Stomach smooth muscle (tissue), 2 donors: ENCODE data around the gene KCNH1.

Experiments
- H3K27ac ChIP-seq: one replicate; pipeline ENCODE4 v1.7.0; 2013; ENCODE audit warnings: mild to moderate bottlenecking, low read length, inconsistent platforms
- H3K27me3 ChIP-seq, 2 donors: one replicate each; pipeline ENCODE4 v1.7.0; 2013; ENCODE audit warnings: low read length in 2 of 2; ENCODE audit not compliant: insufficient read depth in 2 of 2, control insufficient read depth in 1 of 2
- H3K36me3 ChIP-seq, 2 donors: one replicate each; pipeline ENCODE4 v1.7.0; 2013; ENCODE audit warnings: low read length in 2 of 2; ENCODE audit not compliant: control insufficient read depth in 2 of 2, insufficient read depth in 2 of 2
- H3K4me1 ChIP-seq: one replicate; pipeline ENCODE4 v1.7.0; 2013; ENCODE audit warnings: low read length; ENCODE audit not compliant: control insufficient read depth, insufficient read depth
- H3K4me3 ChIP-seq, 2 donors: one replicate each; pipeline ENCODE4 v1.7.0; 2013; ENCODE audit warnings: low read length in 2 of 2
- H3K9ac ChIP-seq, 2 donors: one replicate each; pipeline ENCODE4 v1.7.0; 2013; ENCODE audit warnings: low read length in 2 of 2, mild to moderate bottlenecking in 1 of 2
- H3K9me3 ChIP-seq, 2 donors: one replicate each; pipeline ENCODE4 v1.7.0; 2013; ENCODE audit warnings: low read length in 2 of 2; ENCODE audit not compliant: control insufficient read depth in 2 of 2
- donor health status: healthy.
- donor health status: Pancreatic carcinoma.

KCNH1 gene

DNA sequence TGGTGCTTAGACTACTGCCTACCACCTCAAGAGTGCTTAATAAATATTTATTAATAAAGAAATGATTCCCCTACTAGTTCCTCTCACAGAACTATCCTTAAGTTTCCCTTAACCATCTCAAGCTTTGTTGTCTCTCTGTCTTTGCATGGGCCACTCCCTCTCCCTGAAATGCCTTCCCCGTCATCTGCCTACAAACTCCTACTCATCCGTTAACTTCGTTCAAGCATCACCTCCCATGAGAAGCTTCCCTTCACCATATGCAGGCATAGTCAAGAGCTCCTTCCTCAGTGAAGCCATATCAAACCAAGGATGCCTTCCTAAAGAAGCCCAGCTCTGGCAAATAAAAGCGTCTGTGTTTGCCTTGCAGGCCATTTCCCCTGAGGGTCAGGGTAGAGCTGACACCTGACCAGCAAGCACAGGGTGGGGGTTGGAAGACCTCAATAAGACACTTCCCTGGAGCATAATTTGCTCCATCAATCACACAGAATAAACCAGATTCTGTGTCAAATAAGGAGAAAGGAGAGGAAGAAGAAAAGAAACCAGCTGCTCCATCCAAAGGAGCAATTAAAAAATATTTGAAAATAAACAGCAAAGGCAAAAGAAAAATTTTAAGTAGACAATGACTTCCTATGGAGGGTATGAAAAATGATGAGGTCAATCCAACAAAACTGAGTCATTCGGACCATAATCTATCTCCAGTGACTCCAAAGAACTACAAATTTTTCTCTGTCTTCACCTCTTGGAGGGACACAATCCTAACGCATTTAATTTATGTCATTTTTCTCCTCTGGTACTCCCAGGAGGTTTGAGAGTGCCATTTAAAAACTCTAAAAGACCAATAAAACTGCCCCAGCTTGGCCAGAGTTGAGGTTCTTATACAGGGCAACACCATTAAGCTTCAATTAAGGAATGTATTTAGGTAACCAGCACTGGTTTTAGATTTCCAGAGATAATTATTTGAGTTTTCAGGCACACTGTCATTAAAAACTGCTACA lies 303.6 kb downstream of the KCNH1 start:
- Histone ChIP-seq H3K4me1 (no peaks in the 10 kb centered on the region), H3K9me3 (no peaks in the 10 kb centered on the region), H3K36me3 (no peaks in the 10 kb centered on the region), H3K9ac (no peak overlapping the region), H3K4me3 (no peak overlapping the region), H3K27me3 (no peaks in the 10 kb centered on the region), H3K27ac (no peak overlapping the region)

DNA sequence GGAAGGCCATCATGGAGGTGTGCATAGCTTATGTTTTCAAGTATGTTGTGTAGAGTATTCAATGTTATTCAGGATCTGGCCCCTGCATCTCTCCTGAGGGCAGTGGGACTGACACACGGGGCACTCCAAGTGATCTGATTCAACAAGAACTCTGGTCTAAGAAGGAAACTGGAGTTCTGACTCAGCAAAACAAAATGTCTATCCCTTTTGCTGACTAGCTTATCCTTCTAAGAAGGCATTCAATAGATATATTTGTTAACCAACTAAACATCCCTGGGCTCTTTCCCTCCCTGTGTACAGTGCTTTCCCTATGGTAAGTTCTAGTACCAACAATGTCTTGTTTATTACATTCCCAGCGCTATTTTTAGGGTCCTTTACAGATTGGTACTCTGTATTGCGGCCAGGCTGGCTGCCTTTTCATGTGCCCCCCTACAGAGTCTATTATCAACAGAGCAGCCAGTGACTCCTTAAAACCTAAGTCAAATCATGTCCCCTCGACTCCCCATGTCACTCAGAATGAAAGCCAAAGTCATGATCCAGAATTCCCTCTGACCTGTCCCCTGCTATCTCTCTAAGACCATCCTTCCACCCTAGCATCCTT lies 304.9 kb downstream of the KCNH1 start:
- Histone ChIP-seq H3K9me3 (no peaks in the 10 kb centered on the region), H3K27me3 (no peaks in the 10 kb centered on the region), H3K36me3 (no peaks in the 10 kb centered on the region), H3K4me1 (no peaks in the 10 kb centered on the region), H3K4me3 (no peak overlapping the region), H3K9ac (no peak overlapping the region), H3K27ac (no peak overlapping the region)

DNA sequence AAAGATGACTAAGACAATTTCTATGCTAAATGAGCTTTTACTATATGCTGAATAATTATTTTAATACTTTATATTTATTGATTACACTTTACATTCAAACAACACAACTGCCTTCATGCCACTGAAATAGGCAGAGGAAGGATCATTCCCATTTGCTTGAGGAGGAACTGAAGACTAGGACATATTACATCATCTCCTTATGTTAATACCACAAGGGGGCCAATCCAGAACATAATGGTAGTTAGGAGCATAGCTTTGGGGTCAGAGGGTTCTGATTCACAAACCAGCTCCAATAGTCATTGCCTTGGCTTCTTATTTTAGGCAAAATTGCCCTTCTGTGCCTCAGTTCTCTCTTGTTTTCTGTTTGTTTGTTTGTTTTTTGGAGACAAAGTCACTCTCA lies 306.5 kb downstream of the KCNH1 start:
- no peak overlapping the region for H3K9ac ChIP-seq
- H3K4me1 ChIP-seq: no peaks in the 10 kb centered on the region
- no peaks in the 10 kb centered on the region for H3K9me3 ChIP-seq
- no peak overlapping the region for H3K27ac ChIP-seq
- no peaks in the 10 kb centered on the region for H3K36me3 ChIP-seq
- H3K4me3 ChIP-seq: no peak overlapping the region
- H3K27me3 ChIP-seq: no peaks in the 10 kb centered on the region

DNA sequence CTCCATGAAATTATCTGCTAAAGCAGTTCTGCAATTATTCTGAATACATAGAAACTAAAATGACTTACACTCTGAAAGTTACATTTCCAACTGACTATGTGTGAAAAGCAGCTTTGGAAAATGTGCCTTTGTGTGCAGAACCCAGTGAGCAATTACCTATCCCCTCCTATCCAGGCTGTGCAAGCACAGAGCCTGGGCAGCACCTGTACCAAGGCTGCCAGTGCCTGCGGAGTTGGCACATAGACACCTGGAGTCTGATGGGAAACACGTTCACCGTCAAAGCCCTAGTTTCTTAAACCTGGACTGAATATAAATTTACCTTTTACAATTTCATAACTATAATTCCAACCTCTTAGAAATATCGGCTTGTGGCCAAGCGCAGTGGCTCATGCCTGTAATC lies 307.3 kb downstream of the KCNH1 start:
- H3K27me3 ChIP-seq: no peaks in the 10 kb centered on the region
- H3K36me3 ChIP-seq: no peaks in the 10 kb centered on the region
- no peak overlapping the region for H3K4me3 ChIP-seq
- no peak overlapping the region for H3K27ac ChIP-seq
- H3K9me3 ChIP-seq: no peaks in the 10 kb centered on the region
- no peak overlapping the region for H3K9ac ChIP-seq
- no peaks in the 10 kb centered on the region for H3K4me1 ChIP-seq

DNA sequence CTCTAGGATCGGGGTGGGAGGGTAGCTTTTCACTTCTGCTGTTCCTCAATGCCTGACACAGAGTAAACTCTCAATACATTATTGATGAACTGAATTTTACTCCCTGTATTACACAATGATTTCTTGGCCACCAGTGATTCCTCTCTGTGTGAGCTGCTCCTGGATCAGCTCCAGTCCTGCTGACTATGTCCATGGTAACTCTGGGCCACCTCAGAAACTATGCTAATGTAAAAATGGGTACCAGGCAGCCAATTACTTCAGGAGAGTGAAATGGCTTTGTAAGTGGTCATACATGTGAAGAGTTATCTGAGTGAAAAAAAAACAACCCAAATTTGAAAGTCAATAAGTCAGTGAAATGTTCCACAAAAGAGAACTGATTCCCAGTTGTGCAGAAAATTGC lies 311.0 kb downstream of the KCNH1 start:
- H3K9ac ChIP-seq: no peak overlapping the region
- no peak overlapping the region for H3K27ac ChIP-seq
- no peaks in the 10 kb centered on the region for H3K4me1 ChIP-seq
- H3K4me3 ChIP-seq: no peak overlapping the region
- H3K27me3 ChIP-seq: no peaks in the 10 kb centered on the region
- no peaks in the 10 kb centered on the region for H3K36me3 ChIP-seq
- no peaks in the 10 kb centered on the region for H3K9me3 ChIP-seq

DNA sequence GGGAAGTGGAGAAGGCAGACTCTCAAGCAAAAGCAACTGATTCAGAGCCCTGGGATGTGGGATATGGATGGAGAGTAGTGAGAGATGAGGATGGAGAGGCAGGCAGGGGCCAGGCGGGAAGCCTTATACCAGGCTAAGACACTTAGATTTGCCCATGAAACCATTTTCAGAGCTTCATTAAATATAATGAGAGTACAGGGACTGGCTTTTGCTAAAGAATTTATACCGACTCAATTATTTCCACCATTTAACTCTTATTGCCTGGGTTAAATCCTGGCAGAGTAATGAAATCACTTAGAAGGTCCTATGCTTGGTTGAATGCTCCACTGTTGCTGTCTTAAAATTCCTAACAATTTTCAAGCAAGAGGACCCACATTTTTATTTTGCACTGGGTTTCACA lies 311.7 kb downstream of the KCNH1 start:
- Histone ChIP-seq H3K9me3 (no peaks in the 10 kb centered on the region), H3K4me3 (no peak overlapping the region), H3K27me3 (no peaks in the 10 kb centered on the region), H3K9ac (no peak overlapping the region), H3K4me1 (no peaks in the 10 kb centered on the region), H3K36me3 (no peaks in the 10 kb centered on the region), H3K27ac (no peak overlapping the region)

DNA sequence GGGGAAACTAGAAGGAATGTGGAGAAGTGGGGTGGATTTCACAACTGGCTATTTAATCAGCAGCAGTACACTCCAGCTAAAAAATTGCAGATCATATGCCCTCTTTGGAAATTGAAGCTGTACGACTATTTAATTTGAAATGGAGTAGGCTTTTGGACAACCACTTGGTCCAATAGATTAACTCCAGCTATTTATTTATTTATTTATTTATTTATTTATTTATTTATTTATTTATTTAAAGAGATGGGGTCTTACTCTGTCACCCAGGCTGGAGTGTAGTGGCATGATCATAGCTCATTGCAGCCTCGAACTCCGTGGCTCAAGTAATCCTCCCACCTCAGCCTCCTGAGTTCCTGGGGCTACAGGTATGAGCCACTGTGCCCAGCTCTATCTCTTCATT lies 312.3 kb downstream of the KCNH1 start:
- Histone ChIP-seq H3K27ac (no peak overlapping the region), H3K9me3 (no peaks in the 10 kb centered on the region), H3K9ac (no peak overlapping the region), H3K36me3 (no peaks in the 10 kb centered on the region), H3K4me3 (no peak overlapping the region), H3K27me3 (no peaks in the 10 kb centered on the region), H3K4me1 (no peaks in the 10 kb centered on the region)

DNA sequence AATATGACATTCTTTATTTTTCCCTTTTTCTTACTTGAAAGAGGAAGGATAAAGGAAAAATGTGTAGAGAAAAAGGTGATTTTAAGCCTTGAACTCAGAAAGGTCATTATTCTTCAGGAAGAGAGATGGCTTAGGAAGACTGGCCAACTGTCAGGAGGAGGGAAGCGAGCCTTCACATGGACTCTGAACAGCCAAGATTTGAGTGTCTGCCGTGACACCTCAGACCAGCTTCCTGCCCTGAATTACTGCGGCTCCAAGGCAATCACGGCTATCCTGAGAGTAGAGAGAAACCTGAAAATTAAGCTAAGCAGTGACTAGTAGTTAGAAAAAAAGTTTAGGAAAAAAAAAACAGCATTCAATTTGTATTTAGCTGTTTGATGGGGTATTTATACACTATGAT lies 314.7 kb downstream of the KCNH1 start:
- no peak overlapping the region for H3K27ac ChIP-seq
- no peaks in the 10 kb centered on the region for H3K4me1 ChIP-seq
- H3K27me3 ChIP-seq: no peaks in the 10 kb centered on the region
- no peaks in the 10 kb centered on the region for H3K9me3 ChIP-seq
- no peak overlapping the region for H3K9ac ChIP-seq
- no peak overlapping the region for H3K4me3 ChIP-seq
- no peaks in the 10 kb centered on the region for H3K36me3 ChIP-seq

DNA sequence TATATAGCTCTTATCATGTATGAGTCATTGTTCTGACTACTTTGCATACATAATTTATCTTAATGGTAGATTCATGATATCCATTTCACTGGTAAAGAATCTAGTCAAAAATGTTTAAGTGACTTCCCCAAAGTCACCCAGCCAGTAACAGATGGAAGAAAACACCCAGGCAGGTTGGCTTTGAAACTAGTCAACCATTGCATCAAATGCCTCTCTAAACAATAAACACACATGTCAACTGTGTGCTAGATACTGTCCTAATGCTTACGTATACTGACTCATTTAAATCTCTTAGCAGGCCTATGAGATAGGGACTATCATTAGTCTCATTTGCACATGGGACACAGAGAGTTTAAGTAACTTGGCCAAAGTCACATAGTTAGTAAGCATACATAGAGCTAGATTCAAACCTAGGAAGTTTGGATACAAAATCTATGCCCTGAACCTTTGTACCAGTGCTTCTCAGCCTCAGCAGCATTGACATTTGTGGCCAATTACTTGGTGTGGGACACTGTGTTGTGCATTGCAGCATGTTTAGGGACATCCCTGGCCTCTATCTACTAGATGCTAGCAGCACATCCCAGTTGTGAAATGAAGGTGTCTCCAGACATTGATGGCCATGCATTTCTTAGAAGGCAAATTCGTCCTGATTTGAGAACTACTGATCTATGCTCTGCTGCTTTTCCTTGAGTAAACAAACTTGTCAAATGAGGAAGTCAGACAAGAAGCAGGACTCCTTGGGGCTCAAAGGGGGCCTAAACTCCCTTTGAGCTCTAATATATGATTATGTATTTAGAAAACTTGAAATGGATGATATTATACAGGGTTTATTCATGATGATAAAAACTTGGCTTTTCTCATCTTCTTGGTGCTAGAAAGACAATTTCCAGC lies 316.3 kb downstream of the KCNH1 start:
- H3K4me1 ChIP-seq: no peaks in the 10 kb centered on the region
- H3K4me3 ChIP-seq: no peak overlapping the region
- no peaks in the 10 kb centered on the region for H3K36me3 ChIP-seq
- H3K27ac ChIP-seq: no peak overlapping the region
- H3K9ac ChIP-seq: no peak overlapping the region
- no peaks in the 10 kb centered on the region for H3K9me3 ChIP-seq
- H3K27me3 ChIP-seq: no peaks in the 10 kb centered on the region

DNA sequence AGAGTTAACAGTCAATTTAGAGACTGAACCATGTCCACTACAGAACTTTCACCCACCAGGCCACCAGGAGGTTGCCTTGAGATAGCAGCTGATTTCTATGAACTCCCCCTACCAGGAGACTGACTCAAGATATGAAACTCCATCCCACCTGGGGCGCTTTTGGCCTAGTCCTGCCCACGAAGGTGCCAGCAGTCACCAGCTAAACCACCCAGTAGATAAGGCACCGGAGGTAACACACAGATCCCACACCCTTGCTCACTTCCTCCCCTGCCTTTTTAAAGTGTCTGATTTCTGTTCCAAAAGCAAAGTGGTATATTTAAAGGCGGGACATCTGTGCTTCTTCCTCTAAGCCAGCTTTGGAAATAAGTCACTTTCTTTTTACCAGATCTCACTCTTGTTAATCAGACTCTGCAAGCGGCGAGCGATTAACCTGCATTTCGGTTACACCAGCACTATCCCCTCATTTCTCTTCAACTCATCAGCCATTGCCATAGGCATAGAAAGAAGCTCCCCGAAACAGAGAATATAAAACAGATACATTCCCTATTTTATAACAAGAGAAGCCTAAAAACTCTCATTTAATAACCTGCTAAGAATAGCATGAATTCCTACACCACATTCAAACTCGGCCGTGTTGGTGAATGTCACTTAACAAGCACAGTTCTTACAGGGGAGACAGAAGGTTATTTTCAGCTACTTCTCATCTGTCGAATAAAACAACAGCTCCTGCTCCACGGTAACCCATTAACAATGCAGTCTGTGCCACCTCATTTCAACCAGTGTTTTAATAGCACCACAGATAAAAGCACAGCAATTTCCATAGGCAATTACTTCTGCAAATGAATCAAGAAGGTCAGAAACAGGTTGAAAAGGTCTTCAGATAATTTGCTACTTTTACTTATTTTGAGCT lies 318.1 kb downstream of the KCNH1 start:
- H3K36me3 ChIP-seq: no peaks in the 10 kb centered on the region
- no peak overlapping the region for H3K9ac ChIP-seq
- no peaks in the 10 kb centered on the region for H3K4me1 ChIP-seq
- no peaks in the 10 kb centered on the region for H3K9me3 ChIP-seq
- no peaks in the 10 kb centered on the region for H3K27me3 ChIP-seq
- H3K4me3 ChIP-seq: no peak overlapping the region
- H3K27ac ChIP-seq: no peak overlapping the region
